Measurements from ENCODE around the gene C1QL2. TPM values are rescaled to one million over a fixed set of nuclear protein-coding genes. Genes with fewer than 3 reads are reported as not detected.

C1QL2 gene
- total and polyA plus RNA-seq, 7 donors: 0.03 TPM; not detected in 6

DNA sequence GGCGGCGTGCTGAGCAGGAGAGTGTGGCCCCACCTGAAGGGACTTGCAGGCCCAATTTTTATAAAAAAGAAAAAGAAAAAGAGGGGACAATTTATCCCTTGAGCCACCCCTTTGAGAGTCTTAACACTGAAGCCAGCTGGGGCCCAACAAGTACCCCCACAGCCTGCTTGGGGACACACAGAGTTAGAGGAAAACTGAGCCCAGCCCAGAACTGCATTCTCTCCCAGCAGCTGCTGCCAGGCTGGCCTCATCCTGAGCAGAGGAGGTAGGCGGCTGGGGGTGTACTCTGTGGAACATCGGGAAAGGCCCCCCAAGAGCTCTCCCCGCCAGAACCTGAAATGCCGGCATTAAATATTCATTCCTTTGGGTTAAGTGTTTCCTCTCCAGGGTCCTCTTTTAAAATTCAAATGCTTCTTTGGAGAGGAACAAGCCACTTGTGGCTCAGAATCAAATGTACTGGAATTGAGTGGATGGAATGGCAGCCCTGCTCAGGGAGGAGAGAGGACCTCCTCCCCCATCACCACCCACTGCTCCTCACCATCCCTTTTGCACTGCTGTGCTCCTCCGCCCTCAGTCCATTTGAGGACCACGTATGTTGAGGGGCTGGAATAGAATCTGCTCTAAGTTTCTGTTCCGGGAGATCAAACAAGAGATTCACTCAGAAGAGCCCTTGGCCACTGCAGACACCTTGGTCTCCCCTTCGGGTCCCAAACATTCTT, 45.6 kb downstream of the C1QL2 start:
- WGBS, 3 donors: 47 to 48% (median 47%) methylated on average over 10 of the region's 10 CpGs
- Histone ChIP-seq H3K4me3 (no peak overlapping the region), H3K36me3 (ENCODE audit: insufficient read depth in 1 of 2, low read depth in 1 of 2) (no peaks in the 10 kb centered on the region), H3K4me1 (no peaks in the 10 kb centered on the region), H3K27ac (no peak overlapping the region), H3K9me3 (no peaks in the 10 kb centered on the region), H3K27me3 (ENCODE audit: insufficient read depth in 3 of 3, low read length in 2 of 3) (peaks cover 0 to 20% (median 3%) of the 10 kb centered on the region in 3 donors)
- intact Hi-C loops (cut with DNase I): no loop called here
- TF ChIP-seq, protein P1, sequence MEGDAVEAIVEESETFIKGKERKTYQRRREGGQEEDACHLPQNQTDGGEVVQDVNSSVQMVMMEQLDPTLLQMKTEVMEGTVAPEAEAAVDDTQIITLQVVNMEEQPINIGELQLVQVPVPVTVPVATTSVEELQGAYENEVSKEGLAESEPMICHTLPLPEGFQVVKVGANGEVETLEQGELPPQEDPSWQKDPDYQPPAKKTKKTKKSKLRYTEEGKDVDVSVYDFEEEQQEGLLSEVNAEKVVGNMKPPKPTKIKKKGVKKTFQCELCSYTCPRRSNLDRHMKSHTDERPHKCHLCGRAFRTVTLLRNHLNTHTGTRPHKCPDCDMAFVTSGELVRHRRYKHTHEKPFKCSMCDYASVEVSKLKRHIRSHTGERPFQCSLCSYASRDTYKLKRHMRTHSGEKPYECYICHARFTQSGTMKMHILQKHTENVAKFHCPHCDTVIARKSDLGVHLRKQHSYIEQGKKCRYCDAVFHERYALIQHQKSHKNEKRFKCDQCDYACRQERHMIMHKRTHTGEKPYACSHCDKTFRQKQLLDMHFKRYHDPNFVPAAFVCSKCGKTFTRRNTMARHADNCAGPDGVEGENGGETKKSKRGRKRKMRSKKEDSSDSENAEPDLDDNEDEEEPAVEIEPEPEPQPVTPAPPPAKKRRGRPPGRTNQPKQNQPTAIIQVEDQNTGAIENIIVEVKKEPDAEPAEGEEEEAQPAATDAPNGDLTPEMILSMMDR (IDR thresholded peaks at IDR 0.05): no peak
- DNase-seq: no peak
- no peak for ATAC-seq

DNA sequence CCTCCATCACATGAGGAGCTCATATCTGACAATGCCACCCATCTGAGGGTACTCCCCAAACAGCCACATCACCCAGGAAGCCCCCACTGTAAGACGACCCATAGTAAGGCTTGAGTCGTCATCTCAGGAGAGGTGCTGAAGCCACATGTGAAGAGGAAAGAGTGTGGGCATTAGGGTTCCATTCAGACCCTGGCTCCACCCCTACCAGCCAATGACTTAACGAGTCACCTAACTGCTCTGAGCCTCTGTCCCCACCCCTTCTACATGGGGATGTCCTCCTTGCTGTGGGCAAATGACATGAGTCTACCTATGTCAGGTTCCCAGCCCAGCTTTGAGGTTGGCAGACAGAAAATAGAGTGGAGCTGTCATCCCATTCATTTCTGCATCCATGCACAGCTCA, 46.3 kb downstream of the C1QL2 start:
- TF ChIP-seq, protein P1 (IDR thresholded peaks at IDR 0.05): no peak
- Histone ChIP-seq H3K4me3 (no peak overlapping the region), H3K4me1 (no peaks in the 10 kb centered on the region), H3K27me3 (ENCODE audit: insufficient read depth in 3 of 3, low read length in 2 of 3) (peaks cover 0 to 15% (median 3%) of the 10 kb centered on the region in 3 donors), H3K9me3 (no peaks in the 10 kb centered on the region), H3K36me3 (ENCODE audit: insufficient read depth in 1 of 2, low read depth in 1 of 2) (no peaks in the 10 kb centered on the region), H3K27ac (no peak overlapping the region)
- DNase-seq (no peak), ATAC-seq (no peak)
- intact Hi-C loops (cut with DNase I): no loop called here
- WGBS, 3 donors: 57 to 62% (median 59%) methylated on average over 3 of the region's 3 CpGs

DNA sequence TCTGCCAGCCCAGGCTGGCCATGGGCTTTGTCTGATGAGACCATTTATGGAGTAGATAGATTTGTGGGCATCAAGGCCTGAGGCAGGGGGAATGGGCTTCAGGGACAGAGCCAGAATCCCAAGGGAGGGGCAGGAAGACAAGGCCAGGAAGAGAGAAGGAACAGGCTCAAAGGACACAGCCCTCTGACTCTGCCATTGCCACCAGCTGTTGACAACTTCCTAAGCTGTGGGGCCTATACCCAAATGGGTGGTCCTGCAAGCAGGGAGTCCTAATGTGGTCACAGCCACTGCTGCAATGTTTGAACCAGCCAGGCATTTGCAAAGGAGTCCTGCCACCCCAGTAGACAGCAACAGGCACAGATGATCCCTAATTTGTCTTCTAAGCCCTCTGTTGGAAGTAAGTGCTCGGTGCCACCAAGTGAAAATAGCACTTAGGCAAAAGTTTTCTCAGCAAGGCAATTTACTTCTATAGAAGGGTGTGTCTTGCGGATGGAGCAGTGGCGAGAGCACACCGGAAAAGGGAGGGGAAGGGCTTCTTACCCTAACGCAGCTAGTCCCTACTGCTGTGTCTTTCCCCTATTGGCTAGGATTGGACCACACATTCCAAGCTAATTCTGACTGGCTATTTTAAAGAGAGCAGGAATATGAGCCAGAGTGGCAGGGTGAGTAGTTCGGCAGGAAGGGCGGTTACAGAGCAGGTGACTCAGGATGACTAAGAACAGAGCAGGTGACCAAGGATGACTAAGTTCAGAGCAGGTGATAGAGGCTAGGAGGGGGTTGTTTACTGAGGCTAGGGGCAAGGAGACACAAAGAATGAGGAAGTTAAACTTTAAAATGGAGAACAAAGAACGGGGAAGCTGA, 47.2 kb downstream of the C1QL2 start:
- no peaks in the 10 kb centered on the region for H3K9me3 ChIP-seq
- DNase-seq (no peak), ATAC-seq (no peak)
- no peaks in the 10 kb centered on the region for H3K4me1 ChIP-seq
- 71 to 84% (median 77%) methylated on average over 8 of the region's 8 CpGs for WGBS, 3 donors
- H3K4me3 ChIP-seq: no peak overlapping the region
- intact Hi-C loops (cut with DNase I): no loop called here
- TF ChIP-seq, protein P1 (IDR thresholded peaks at IDR 0.05): no peak
- H3K27me3 ChIP-seq (ENCODE audit: insufficient read depth in 3 of 3, low read length in 2 of 3): peaks cover 0 to 17% (median 3%) of the 10 kb centered on the region in 3 donors
- no peaks in the 10 kb centered on the region for H3K36me3 ChIP-seq (ENCODE audit: insufficient read depth in 1 of 2, low read depth in 1 of 2)
- no peak overlapping the region for H3K27ac ChIP-seq

DNA sequence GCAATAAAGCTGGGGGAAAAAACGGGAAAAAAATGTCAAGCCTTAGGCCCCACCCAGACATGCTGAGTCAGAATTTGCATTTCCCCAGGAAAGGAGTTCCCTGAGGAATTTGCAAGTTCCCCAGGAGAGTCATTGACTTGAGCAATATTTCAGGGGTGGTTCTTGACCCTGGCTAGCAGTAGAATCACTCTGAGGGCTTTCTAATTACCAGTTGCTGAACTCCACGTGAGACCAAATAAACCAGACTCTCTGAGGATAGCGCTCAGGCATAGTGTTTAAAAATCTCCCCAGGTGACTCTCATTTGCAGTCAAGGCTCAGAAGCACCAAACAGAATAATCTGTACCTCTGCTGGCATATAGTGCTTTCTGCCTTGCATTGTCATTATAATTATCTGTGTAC, 48.7 kb downstream of the C1QL2 start:
- Histone ChIP-seq H3K4me3 (no peak overlapping the region), H3K4me1 (no peaks in the 10 kb centered on the region), H3K9me3 (no peaks in the 10 kb centered on the region), H3K27me3 (ENCODE audit: insufficient read depth in 3 of 3, low read length in 2 of 3) (peaks cover 0 to 17% (median 0%) of the 10 kb centered on the region in 3 donors), H3K36me3 (ENCODE audit: insufficient read depth in 1 of 2, low read depth in 1 of 2) (no peaks in the 10 kb centered on the region), H3K27ac (no peak overlapping the region)
- no peak for ATAC-seq
- TF ChIP-seq, protein P1 (IDR thresholded peaks at IDR 0.05): no peak
- DNase-seq: no peak
- intact Hi-C loops (cut with DNase I): no loop called here
- WGBS, 3 donors: 30 to 38% (median 34%) methylated on average over 3 of the region's 3 CpGs

All from psoas muscle (tissue), 8 donors.